GM19023 (cell line): ENCODE results near the gene TANGO2.
A peak's percentile ranks its signal among the peaks of the same experiment; 100 is the strongest.

Source experiments
- ATAC-seq: cut with Tn5 transposase; IDR thresholded peaks from one replicate; pipeline ENCODE4 v1.9.1; 2021; ENCODE audit warnings: mild to moderate bottlenecking, moderate library complexity; ENCODE audit not compliant: unreplicated experiment

Gene TANGO2

DNA sequence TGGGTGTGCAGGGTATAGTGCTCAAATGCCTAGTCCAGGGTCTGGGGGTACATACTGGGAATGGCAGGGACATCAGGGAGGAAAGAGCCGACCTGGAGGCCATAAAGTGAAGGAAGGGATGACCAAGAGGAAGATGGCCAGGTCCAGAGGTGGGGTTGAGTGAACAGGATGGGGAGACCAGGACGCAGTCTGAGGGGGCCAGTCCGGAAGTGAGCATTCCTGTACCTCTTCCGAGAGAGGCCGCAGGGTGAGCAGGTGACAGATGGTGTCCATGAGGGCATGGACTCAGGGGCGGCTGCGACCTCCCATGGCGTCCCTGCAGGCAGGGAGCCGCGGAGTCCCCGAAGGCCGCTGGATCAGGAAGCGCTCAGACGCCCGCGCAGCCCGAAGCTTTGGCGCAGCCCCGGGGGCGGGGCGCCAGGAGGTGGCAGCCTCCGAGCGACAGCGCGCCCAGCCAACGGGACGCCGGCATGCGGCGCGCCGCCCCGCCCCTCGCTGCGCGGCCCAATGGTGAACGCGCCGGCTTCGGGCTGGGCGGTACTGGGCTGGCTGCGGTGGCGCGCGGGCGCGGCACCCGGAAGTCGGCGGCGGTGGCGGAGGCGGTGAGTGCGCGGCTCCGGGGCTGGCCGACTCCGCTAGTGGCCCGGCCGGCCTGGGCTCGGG, at the start of gene TANGO2:
Gene TANGO2 (plus strand): TSS at position 578 of the 663 bp plus-strand sequence. CDS start 15,689 bp downstream, outside the sequence.
- peak; percentile 72 for ATAC-seq

DNA sequence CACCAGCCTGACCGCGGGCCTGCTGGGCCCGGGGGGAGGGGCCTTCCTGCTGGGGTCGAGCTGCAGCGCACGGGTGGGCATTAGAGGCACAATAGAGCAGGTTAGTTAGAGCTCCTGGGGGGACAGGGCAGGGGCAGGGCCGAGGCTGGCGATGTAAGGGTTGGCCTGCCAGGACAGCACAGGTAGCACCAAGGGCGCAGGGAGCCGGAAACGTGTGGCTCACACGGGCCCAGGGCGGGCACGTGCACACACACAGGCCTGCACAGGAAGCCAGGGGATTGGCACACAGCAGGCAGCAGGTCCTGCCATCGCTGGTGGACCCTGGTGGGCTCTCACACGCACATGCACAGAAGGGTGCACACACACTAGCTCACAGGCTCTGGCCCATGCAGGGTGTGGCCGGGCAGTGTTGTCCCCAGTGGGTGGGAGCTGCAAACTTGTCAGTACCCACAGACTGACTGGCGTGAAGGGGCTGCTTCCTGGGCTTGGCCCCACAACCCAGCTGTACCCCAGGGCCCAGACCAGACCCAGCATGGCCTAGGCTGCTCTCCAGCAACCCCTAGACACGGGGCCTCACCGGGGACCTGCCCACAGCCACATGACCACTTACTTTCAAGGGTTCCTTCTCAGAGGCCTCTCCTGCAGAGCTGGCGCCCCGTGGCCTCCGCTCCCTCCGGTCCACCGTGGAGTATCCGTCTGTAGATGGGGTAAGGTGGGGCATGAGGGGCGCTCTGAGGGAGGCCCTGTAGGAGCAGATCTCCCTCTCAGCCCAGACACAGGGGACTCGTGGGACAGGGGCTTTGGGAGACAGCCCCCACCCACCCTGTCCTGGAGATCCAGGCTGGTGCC, 49.4 kb upstream of the TANGO2 start:
- ATAC-seq: no peak

- ATAC-seq: no peak
These were observed 48.7 kb upstream of the TANGO2 start for GRCh38 chr22:19972251-19972650.

GRCh38 chr22:19972652-19973550, 48.0 kb upstream of the TANGO2 start:
- ATAC-seq: no peak

DNA sequence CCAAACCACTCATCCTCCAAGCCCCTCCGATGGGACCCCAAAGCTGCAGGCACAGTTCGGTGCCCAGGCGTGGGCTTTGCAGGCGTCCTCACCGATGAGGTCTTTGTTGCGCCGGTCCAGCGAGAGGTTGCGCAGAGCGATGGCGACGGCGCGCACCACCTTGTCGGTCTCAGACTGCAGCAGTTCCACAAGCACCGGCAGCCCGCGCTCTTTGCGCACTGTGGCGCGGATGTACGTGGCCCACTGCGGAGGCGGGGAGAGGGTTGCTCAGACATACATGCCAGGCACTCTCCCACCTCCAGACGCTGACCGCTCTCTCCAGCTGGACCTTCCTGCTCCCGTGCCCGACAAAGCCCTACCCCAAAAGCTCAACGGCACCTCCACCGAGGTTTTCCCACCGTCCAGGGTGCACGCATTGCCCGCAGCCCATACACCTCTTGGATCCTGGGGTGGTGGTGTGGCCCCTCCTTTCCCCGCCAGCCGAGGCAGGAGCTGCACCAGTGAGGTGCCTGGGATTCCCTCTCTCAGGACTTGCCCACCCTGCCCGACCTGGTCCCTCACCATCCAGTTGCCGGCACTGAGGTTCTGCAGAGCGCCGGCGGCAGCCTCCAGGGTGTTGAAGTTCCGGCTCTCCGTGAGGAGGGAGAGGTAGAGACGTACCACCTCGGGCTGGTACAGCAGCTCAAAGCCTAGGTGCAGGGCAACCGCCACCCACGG, 47.2 kb upstream of the TANGO2 start:
- no peak for ATAC-seq

- ATAC-seq: no peak
These were observed 46.5 kb upstream of the TANGO2 start for GRCh38 chr22:19974268-19974861.

GRCh38 chr22:19974935-19975706, 45.8 kb upstream of the TANGO2 start:
- ATAC-seq: no peak

GRCh38 chr22:19975707-19976035, 45.2 kb upstream of the TANGO2 start:
- ATAC-seq: no peak

DNA sequence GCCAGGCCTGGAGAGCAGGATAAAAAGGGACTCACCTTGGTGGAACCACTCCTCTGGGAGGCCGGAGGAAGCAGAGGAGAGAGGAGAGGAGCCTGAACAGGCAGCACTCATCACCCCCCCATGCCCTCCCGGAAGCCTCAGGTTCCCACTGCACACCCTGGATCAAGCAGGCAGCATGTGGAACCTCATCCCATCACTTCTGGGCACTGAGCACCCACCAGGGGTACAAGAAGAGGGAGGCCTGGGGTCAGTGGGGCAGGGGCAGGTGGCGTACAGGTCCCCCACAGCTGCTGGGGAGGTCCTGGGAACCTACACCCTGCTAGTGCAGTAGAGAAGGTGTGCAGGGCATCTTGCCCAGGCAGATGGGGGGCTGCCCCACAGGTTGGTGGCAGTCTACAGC, 44.2 kb upstream of the TANGO2 start:
- no peak for ATAC-seq

GRCh38 chr22:19977296-19978243, 43.3 kb upstream of the TANGO2 start:
- ATAC-seq: no peak

GRCh38 chr22:19978748-19979147, 42.2 kb upstream of the TANGO2 start:
- ATAC-seq: no peak

DNA sequence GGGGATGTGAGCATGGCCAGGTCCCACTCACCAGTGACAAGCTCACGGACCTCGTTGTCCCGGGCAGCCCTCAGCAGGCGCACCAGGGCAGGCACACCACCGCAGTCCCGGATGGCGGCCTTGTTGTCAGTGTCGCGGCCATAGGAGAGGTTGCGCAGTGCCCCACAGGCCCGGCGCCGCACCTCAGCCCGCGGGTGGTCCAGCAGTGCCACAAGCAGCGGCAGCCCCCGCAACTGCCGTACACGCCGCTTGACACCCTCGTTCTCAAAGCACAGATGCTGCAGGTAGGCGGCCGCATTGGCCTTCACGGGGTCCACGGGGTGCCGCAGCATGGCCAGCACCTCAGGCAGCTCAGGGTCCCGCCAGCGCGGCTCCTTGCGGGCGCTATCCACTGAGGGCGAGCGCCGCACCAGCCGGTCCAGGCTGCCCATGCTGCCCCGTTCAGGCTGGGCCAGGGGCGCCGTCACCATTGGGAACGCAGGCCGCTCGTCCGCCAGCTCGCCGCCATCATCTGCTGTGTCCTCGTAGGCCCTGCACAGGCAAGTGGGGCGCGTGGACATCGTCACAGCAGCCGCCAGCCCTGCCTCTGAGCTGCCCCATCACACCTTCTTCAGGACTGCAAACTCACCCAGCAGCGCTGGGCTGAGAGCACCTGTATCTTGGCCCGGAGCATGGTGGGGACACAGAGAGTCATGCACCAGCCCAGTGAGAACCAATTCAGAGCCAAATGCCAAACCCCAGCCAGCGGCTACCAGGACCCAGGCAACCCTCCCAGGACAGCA, 41.0 kb upstream of the TANGO2 start:
- no peak for ATAC-seq

GRCh38 chr22:19980766-19981165, 40.1 kb upstream of the TANGO2 start:
- no peak for ATAC-seq

DNA sequence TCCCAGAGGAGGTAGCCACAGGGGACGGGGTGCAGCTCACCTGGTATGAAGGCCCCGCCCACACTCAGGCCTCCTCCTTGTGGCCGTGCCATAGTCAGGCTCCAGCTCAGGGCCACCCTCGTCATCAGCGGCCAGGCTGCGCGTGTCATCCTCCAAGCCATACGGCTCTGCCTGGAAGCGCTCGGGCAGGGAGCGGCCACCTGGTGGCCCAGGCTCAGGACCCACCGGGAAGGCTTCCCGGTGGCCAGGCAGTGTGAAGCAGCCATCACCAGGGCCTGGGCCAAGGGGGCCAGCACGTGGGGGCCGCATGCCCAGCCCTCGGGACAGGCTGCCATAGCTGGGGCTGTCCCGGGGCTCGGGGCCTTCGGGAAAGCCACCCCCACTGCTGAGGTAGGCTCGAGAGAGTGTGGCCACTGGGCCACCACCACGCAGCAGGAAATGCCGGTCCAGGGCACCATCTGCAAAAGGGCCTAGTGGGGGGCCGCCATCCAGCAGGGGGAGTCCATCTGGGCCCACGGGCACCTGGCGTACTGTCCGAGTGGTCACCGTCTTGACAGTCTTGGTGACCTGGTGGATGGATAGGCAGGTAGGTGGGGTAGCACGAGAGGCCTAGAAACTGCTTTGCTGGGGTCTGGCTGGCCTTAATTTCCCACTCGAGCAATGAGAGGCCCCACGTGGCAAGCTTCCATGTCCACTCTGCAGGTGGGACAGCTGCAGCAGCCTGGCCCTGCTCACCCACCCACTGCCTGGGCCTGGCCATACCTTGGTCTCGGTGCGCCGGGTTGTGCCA, 39.5 kb upstream of the TANGO2 start:
- ATAC-seq: no peak

DNA sequence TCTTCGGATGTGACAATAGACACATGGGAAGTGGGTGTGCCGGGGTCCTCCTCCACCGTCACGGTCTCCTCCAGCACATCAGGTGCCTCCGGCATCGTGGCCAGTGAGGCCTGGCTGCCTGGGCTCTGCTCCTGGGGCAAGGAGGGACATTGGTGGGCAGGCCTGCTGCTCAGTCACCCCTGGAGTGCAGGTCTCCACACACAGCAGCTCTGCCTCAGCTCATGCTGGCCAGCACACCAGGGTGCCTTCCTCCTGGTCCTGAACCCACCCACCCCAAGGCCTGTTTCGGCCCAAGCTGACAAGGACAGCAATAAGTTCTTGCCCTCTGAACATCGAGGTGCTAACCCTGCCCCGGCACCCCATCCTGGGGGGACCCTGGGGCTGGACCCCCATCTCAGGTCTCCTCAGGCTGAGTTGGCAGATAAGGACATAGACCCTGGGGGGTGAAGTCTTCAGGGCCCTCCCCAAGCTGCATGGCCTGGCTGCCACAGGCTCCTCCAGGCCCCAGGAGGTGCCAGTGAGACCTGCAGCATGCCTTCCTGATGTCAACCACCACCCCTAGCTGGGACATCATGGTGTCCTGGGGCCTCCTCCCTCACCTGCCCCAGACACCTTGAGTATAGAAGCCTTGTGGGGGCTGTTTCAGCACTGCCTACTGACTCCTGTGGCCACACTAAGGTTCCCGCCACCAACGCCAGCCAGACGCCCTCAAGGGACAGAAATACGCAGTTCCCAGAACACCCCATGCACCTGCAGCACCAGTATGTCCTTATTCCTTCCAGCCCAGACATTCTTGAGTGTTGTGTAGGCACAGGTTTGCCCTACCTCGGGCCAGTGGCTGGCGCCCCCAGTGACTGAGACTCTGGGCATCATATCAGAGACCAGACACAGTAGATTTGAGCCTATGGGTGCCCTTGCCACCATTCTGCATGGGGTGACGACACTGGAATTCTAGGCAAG, 38.7 kb upstream of the TANGO2 start:
- ATAC-seq: no peak
